ENCODE data around the gene CNGB1.

CNGB1 gene

DNA sequence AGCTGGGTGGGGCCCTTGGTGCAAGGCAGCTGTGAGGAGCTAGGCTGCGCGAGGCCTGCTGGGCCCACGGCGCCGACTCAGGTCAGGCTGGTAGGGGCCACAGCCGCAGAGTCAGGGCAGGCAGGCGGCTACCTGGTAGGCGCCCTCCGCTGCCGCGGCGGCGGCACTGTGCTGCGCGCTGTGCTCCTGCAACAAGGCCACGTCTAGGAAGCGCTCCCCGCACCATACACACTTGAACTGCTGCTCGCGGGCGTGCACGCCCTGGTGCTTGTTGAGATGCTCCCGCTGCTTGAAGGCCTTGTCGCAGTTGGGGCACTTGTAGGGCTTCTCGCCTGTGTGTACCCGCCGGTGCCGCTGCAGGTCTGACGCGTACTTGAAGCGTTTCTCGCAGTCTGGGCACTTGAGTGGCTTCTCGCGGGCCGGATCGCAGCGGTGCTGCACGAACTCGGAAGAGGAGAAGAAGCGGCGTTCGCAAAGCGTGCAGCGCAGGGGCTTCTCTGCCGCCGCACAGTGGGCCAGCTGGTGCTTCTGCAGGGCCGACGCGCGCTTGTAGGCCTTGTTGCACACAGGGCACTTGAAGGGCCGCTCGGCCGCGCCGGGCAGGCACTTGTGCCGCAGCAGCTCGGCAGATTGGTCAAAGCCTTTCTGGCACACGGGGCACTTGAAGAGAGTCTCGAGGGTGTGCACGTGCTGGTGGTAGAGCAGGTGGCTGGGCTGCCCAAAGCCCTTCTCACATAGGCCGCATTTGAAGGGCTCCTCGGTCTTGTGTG lies 25.7 kb upstream of the CNGB1 start:
- TF ChIP-seq, protein P1, sequence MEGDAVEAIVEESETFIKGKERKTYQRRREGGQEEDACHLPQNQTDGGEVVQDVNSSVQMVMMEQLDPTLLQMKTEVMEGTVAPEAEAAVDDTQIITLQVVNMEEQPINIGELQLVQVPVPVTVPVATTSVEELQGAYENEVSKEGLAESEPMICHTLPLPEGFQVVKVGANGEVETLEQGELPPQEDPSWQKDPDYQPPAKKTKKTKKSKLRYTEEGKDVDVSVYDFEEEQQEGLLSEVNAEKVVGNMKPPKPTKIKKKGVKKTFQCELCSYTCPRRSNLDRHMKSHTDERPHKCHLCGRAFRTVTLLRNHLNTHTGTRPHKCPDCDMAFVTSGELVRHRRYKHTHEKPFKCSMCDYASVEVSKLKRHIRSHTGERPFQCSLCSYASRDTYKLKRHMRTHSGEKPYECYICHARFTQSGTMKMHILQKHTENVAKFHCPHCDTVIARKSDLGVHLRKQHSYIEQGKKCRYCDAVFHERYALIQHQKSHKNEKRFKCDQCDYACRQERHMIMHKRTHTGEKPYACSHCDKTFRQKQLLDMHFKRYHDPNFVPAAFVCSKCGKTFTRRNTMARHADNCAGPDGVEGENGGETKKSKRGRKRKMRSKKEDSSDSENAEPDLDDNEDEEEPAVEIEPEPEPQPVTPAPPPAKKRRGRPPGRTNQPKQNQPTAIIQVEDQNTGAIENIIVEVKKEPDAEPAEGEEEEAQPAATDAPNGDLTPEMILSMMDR (IDR thresholded peaks at IDR 0.05; ENCODE audit: low read depth, low read length), result no peak
- no peak overlapping the region for H3K4me3 ChIP-seq (ENCODE audit: low read depth, low read length)

DNA sequence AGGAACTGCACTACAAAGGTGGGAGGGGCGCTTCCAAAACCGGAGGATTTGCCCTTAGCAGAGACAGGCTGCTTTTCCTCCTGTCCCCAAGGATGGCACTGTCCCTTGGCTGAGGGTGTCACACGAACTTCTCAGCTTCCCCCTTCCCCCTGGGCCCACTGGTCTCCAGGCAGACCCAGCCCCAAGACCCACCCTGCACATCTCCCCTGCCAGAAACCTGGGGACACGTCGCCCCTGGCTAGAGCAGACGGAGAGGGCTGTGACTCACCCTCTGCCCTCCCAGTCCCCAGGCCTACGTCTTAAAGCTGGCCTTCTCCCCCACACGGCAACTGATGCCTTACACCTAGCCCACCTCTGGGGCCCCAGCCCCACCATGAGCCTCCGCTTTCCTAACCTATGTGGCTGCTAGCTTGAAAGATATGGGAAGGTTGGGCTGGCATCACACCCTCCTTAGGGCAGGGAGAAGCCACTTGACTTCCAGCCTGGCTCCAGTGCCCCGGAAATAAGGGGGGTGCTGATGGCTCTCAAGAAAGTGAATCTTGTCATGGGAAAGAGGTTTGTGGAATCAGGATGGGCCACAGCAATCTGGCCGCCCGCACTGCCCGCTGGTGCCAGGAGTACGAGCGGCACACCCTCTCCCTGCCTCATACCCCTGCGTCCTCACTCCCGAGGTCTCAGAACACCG lies 24.9 kb upstream of the CNGB1 start:
- TF ChIP-seq, protein P1 (IDR thresholded peaks at IDR 0.05; ENCODE audit: low read depth, low read length), result no peak

GRCh38 chr16:57994778-57995177 lies 23.9 kb upstream of the CNGB1 start:
- H3K4me3 ChIP-seq (ENCODE audit: low read depth, low read length), result no peak overlapping the region

More for the DNA sequence above, 24.9 kb upstream of the CNGB1 start:
- no peak overlapping the region for H3K4me3 ChIP-seq (ENCODE audit: low read depth, low read length)

DNA sequence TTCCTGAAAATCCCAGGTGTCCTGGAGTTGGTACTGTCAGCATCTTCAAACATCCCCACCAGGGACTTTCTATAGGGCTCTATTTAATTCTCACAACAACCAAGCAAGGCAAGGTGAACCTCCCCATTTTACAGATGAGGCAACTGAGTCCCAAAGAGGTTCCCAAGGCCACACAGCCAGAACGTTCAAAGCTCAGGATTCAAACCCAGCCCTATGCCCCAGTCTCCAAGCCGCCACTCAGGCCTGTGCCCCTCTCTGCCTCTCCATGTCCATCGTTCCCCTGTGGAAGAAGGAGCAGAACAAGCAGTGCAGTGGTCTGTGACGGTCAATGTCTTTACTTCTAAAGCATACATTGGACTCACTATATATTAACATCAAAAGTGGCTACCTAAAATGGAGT lies 23.4 kb upstream of the CNGB1 start:
- TF ChIP-seq, protein P1 (IDR thresholded peaks at IDR 0.05; ENCODE audit: low read depth, low read length), result no peak
- H3K4me3 ChIP-seq (ENCODE audit: low read depth, low read length), result no peak overlapping the region

More at GRCh38 chr16:57994778-57995177, 23.9 kb upstream of the CNGB1 start:
- TF ChIP-seq, protein P1 (IDR thresholded peaks at IDR 0.05; ENCODE audit: low read depth, low read length), result peak; percentile 42

GRCh38 chr16:57993897-57994296 lies 23.0 kb upstream of the CNGB1 start:
- TF ChIP-seq, protein P1 (IDR thresholded peaks at IDR 0.05; ENCODE audit: low read depth, low read length), result no peak
- no peak overlapping the region for H3K4me3 ChIP-seq (ENCODE audit: low read depth, low read length)

- TF ChIP-seq, protein P1 (IDR thresholded peaks at IDR 0.05; ENCODE audit: low read depth, low read length), result no peak
- no peak overlapping the region for H3K4me3 ChIP-seq (ENCODE audit: low read depth, low read length)
Measured at GRCh38 chr16:57993438-57993837, 22.5 kb upstream of the CNGB1 start.

DNA sequence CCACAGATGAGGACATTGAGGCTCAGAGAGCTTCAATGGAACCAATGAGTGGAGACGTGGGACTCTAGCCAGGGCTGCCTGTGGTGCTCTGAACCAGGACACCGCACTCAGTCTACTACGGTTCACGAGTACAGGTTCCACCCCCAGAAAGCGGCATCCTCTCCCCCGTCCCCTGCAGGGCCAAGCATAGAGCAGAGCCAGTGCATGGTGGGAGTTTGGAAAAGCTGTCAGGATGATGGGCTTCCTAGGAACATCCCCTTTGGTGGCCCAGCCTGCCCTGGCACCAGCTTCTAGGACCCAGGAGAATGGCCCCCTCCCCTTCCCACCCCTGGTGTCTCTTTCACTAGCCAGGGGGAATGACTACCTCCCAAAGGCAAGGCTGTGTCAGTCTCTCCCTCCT lies 21.2 kb upstream of the CNGB1 start:
- no peak overlapping the region for H3K4me3 ChIP-seq (ENCODE audit: low read depth, low read length)
- TF ChIP-seq, protein P1 (IDR thresholded peaks at IDR 0.05; ENCODE audit: low read depth, low read length), result no peak

Data from WI38 (cell line).